Measurements from ENCODE around the gene TBCK.

GRCh38 chr4:106058921-106059320, 257.1 kb downstream of the TBCK start:
- TF ChIP-seq CTCF (conservative IDR thresholded peaks at IDR 0.05; ENCODE audit: low read depth in 2 of 2) (no peak), EZH2phosphoT487 (IDR thresholded peaks at IDR 0.05; ENCODE audit: unreplicated experiment) (no peak), EZH2 (IDR thresholded peaks at IDR 0.05; ENCODE audit: low read depth, unreplicated experiment) (no peak), POLR2AphosphoS5 (IDR thresholded peaks at IDR 0.05; ENCODE audit: low read depth) (no peak), REST (IDR thresholded peaks at IDR 0.05; ENCODE audit: unreplicated experiment) (no peak)

All from GM23338 (cell line).